Liver (tissue), 9 donors: ENCODE measurements around the gene AOAH. TPM values are rescaled to one million over a fixed set of nuclear protein-coding genes. Genes with fewer than 3 reads are reported as not detected.

Experiments used
- DNase-seq: peaks from one replicate; pipeline ENCODE4 v3.0.0-alpha.2; 2017; ENCODE audit warnings: low spot score
- H3K27ac ChIP-seq, 2 donors: one replicate each; pipeline ENCODE4 v1.7.0; 2013; ENCODE audit warnings: inconsistent platforms in 2 of 2, low read length in 2 of 2, control low read depth in 1 of 2, low read depth in 1 of 2, mild to moderate bottlenecking in 1 of 2
- H3K27me3 ChIP-seq, 4 donors: one replicate each; pipeline versions ENCODE4 v1.6.1 to v1.7.0; 2013; ENCODE audit warnings: low read length in 3 of 4, inconsistent platforms in 1 of 4, mild to moderate bottlenecking in 1 of 4, moderate library complexity in 1 of 4; ENCODE audit not compliant: control insufficient read depth in 4 of 4, insufficient read depth in 4 of 4
- H3K36me3 ChIP-seq, 4 donors: one replicate each; pipeline versions ENCODE4 v1.6.1 to v1.7.0; 2013; ENCODE audit warnings: low read length in 3 of 4, mild to moderate bottlenecking in 3 of 4, low read depth in 1 of 4, moderate library complexity in 1 of 4; ENCODE audit not compliant: control insufficient read depth in 4 of 4, insufficient read depth in 3 of 4
- H3K4me1 ChIP-seq, 4 donors: one replicate each; pipeline versions ENCODE4 v1.6.1 to v1.7.0; 2013; ENCODE audit warnings: low read length in 3 of 4, mild to moderate bottlenecking in 3 of 4, moderate library complexity in 1 of 4; ENCODE audit not compliant: control insufficient read depth in 4 of 4, insufficient read depth in 4 of 4
- H3K4me3 ChIP-seq, 3 donors: one replicate each; pipeline versions ENCODE4 v1.6.1 to v1.7.0; 2013; ENCODE audit warnings: low read length in 3 of 3, control low read depth in 1 of 3, low read depth in 1 of 3, mild to moderate bottlenecking in 1 of 3
- H3K9ac ChIP-seq, 2 donors: one replicate each; pipeline ENCODE4 v1.7.0; 2013; ENCODE audit warnings: low read length in 2 of 2, mild to moderate bottlenecking in 2 of 2, moderate library complexity in 2 of 2, control low read depth in 1 of 2, low read depth in 1 of 2
- H3K9me3 ChIP-seq, 4 donors: one replicate each; pipeline versions ENCODE4 v1.6.1 to v1.7.0; 2013; ENCODE audit warnings: low read length in 3 of 4; ENCODE audit not compliant: control insufficient read depth in 4 of 4
- ATF3 ChIP-seq: IDR thresholded peaks from 2 replicates; pipeline ENCODE4 v1.6.1; 2016; ENCODE audit warnings: antibody characterized with exemption
- CTCF ChIP-seq: fragments of 150-350 bp; IDR thresholded peaks from 2 replicates; pipeline ENCODE4 v1.5.1; 2017; ENCODE audit warnings: improper control_type of control experiment, low read depth, low read length; ENCODE audit not compliant: missing input control
- EGR1 ChIP-seq, 2 donors: IDR thresholded peaks; 2 replicates each; pipeline ENCODE4 v1.6.1; 2016 to 2018; ENCODE audit warnings: antibody characterized with exemption in 2 of 2, low read depth in 2 of 2
- FOXA2 ChIP-seq: IDR thresholded peaks from 2 replicates; pipeline ENCODE4 v1.6.1; 2016; ENCODE audit warnings: antibody characterized with exemption
- HNF4G ChIP-seq: IDR thresholded peaks from 2 replicates; pipeline ENCODE4 v1.6.1; 2016; ENCODE audit warnings: antibody characterized with exemption
- JUND ChIP-seq, 2 donors: IDR thresholded peaks; 2 replicates each; pipeline ENCODE4 v1.6.1; 2016; ENCODE audit warnings: antibody characterized with exemption in 2 of 2
- NR2F2 ChIP-seq: IDR thresholded peaks from 2 replicates; pipeline ENCODE4 v1.6.1; 2016; ENCODE audit warnings: antibody characterized with exemption
- RAD21 ChIP-seq, 2 donors: IDR thresholded peaks; 2 replicates each; pipeline ENCODE4 v1.6.1; 2016; ENCODE audit warnings: antibody characterized with exemption in 2 of 2, mild to moderate bottlenecking in 2 of 2
- REST ChIP-seq: IDR thresholded peaks from 2 replicates; pipeline ENCODE4 v1.6.1; 2016; ENCODE audit warnings: antibody characterized with exemption, mild to moderate bottlenecking
- RXRA ChIP-seq, 2 donors: IDR thresholded peaks; 2 replicates each; pipeline ENCODE4 v1.6.1; 2017 to 2018; ENCODE audit warnings: antibody characterized with exemption in 2 of 2, mild to moderate bottlenecking in 1 of 2
- SP1 ChIP-seq: IDR thresholded peaks from 2 replicates; pipeline ENCODE4 v1.6.1; 2018; ENCODE audit warnings: antibody characterized with exemption, mild to moderate bottlenecking
- TAF1 ChIP-seq: conservative IDR thresholded peaks from 2 replicates; pipeline ENCODE4 v1.6.1; 2016; ENCODE audit warnings: antibody characterized with exemption, mild to moderate bottlenecking
- YY1 ChIP-seq: IDR thresholded peaks from 2 replicates; pipeline ENCODE4 v1.6.1; 2016; ENCODE audit warnings: antibody characterized with exemption, mild to moderate bottlenecking
- ZBTB33 ChIP-seq: IDR thresholded peaks from 2 replicates; pipeline ENCODE4 v1.6.1; 2016; ENCODE audit warnings: antibody characterized with exemption
- WGBS: extraction: QIAGEN DNeasy Blood & Tissue Kit; methylation state at CpG from one replicate; pipeline ENCODE4 v1.1.7; 2013; 5-methylcytosine and 5-hydroxymethylcytosine counted together
- polyA plus RNA-seq, 2 donors: library from polyadenylated mRNA; stranded (reverse) in 1 of 2; unstranded in 1 of 2; fragments of 200-250 nt in 1 of 2; fragments of >200 nt in 1 of 2; fragmentation: Nextera tagmentation in 1 of 2; extraction: Ambion mirVana in 1 of 2; gene quantifications; one replicate each; pipeline versions ENCODE4 v1.2.1 to v1.2.3, GENCODE V29; 2013 to 2015
- total RNA-seq, 2 donors: library from RNA; depleted of rRNA; stranded (reverse); fragments of >200 nt; gene quantifications; one replicate each; pipeline ENCODE4 v1.2.3, GENCODE V29; 2014
- donor health status: healthy.
- donor health status: healthy.
- donor health status: healthy.
- donor health status: healthy.
- donor health status: healthy.

AOAH gene
- total and polyA plus RNA-seq, 4 donors: 2.4 to 26.7 (median 5.8) TPM

- WGBS: 90% methylated on average over 2 of the region's 2 CpGs
These were observed 46.4 kb downstream of the AOAH start for GRCh38 chr7:36677769-36678437.

More at GRCh38 chr7:36677769-36678437, 46.4 kb downstream of the AOAH start:
- Histone ChIP-seq H3K9me3 (no peaks in the 10 kb centered on the region), H3K27me3 (no peaks in the 10 kb centered on the region), H3K27ac (no peak overlapping the region), H3K36me3 (no peaks in the 10 kb centered on the region), H3K4me1 (no peaks in the 10 kb centered on the region), H3K9ac (no peak overlapping the region), H3K4me3 (no peak overlapping the region)
- DNase-seq: no peak
- TF ChIP-seq TAF1 (no peak), NR2F2 (no peak), RAD21 (IDR thresholded peaks at IDR 0.05) (no peak), ATF3 (no peak), JUND (IDR thresholded peaks at IDR 0.05) (no peak), EGR1 (IDR thresholded peaks at IDR 0.05; ENCODE audit: low read depth in 2 of 2) (no peak), YY1 (no peak), HNF4G (no peak), CTCF (no peak), SP1 (no peak), RXRA (IDR thresholded peaks at IDR 0.05) (no peak), REST (no peak), ZBTB33 (no peak), FOXA2 (no peak)
